ENCODE data around the gene PRKN.

DNA sequence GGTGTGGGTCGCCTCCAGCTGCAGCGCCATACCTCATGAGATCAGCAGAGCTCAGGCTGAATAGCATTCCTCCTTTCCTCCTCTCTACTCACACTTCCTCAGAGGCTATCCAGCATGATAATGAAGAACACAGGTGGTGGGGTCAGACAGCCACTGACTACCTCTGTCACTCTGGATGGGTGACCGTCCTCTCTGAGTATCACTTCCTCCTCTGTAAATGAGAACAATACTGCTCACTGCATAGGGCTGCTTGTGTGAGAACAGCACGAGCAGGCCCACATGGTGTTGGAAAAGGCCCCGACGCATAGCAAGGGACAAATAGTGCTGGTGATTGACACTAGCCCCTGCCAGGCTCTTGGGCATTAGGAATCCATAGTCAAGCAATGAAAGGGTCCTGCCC, 239.1 kb downstream of the PRKN start:
- TF ChIP-seq, protein P1, sequence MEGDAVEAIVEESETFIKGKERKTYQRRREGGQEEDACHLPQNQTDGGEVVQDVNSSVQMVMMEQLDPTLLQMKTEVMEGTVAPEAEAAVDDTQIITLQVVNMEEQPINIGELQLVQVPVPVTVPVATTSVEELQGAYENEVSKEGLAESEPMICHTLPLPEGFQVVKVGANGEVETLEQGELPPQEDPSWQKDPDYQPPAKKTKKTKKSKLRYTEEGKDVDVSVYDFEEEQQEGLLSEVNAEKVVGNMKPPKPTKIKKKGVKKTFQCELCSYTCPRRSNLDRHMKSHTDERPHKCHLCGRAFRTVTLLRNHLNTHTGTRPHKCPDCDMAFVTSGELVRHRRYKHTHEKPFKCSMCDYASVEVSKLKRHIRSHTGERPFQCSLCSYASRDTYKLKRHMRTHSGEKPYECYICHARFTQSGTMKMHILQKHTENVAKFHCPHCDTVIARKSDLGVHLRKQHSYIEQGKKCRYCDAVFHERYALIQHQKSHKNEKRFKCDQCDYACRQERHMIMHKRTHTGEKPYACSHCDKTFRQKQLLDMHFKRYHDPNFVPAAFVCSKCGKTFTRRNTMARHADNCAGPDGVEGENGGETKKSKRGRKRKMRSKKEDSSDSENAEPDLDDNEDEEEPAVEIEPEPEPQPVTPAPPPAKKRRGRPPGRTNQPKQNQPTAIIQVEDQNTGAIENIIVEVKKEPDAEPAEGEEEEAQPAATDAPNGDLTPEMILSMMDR (IDR thresholded peaks at IDR 0.05), result no peak
- TF ChIP-seq POLR2AphosphoS5 (IDR thresholded peaks at IDR 0.05), result no peak
- TF ChIP-seq POLR2A (IDR thresholded peaks at IDR 0.05), result no peak
